Right cardiac atrium (tissue), 5 donors: Measurements from ENCODE around the gene GOLIM4. TPM values are rescaled to one million over a fixed set of nuclear protein-coding genes. Genes with fewer than 3 reads are reported as not detected.

Experiments
- ATAC-seq, 2 donors: fragments of 200-7000 bp; cut with Tn5 transposase; one replicate each; pipeline versions ENCODE4 v1.8.0 to v1.9.1; 2020; ENCODE audit warnings: moderate library complexity in 2 of 2, mild to moderate bottlenecking in 1 of 2
- DNase-seq, 3 donors: peaks; one replicate each; pipeline ENCODE4 v3.0.0-alpha.2; 2020
- H3K27ac ChIP-seq: one replicate; pipeline ENCODE4 v1.5.1; 2013; ENCODE audit warnings: mild to moderate bottlenecking, low read length, control low read depth, moderate library complexity
- H3K27me3 ChIP-seq: one replicate; pipeline ENCODE4 v1.6.1; 2013; ENCODE audit not compliant: control insufficient read depth, insufficient read depth
- H3K4me1 ChIP-seq: one replicate; pipeline ENCODE4 v1.6.1; 2013; ENCODE audit warnings: low read length; ENCODE audit not compliant: control insufficient read depth, insufficient read depth
- H3K4me3 ChIP-seq: one replicate; pipeline ENCODE4 v1.5.1; 2013; ENCODE audit warnings: low read length, control low read depth
- H3K9me3 ChIP-seq: one replicate; pipeline ENCODE4 v1.6.1; 2013; ENCODE audit warnings: low read length; ENCODE audit not compliant: control insufficient read depth
- WGBS: extraction: QIAGEN DNeasy Blood & Tissue Kit; methylation state at CpG from one replicate; pipeline ENCODE4 v1.1.7; 2013; 5-methylcytosine and 5-hydroxymethylcytosine counted together
- intact Hi-C, 4 donors: fragments of 100-400 bp; cut with DNase I; formaldehyde crosslinking; loops; one replicate each; pipeline versions ENCODE4 v1.11.0 to v1.14.0; 2022 to 2023
- polyA plus RNA-seq: library from polyadenylated mRNA; stranded (reverse); fragments of 200-250 nt; gene quantifications from one replicate; pipeline ENCODE4 v1.2.3, GENCODE V29; 2013
- total RNA-seq, 4 donors: library from RNA; stranded (reverse); fragmentation: NEBNext Ultra II Directional; extraction: Animal tissue kit (Norgen Biotek cat#: 25700); gene quantifications; one replicate each; pipeline ENCODE4 v1.2.1, GENCODE V29; 2021
- donor health status: healthy with polysubstance abuse.
- donor health status: DM: no; HTN: yes; CAD: no.
- donor health status: DM: no; HTN: no; CAD: no.
- donor health status: DM: no; HTN: yes; CAD: no; lungs with severe emphysema.
- donor health status: DM: yes; HTN: yes; CAD: no.

GOLIM4 gene
- total and polyA plus RNA-seq, 5 donors = 33.5 to 73.7 (median 65.3) TPM

- peaks cover 1% of the 10 kb centered on the region for H3K4me1 ChIP-seq
- WGBS = 47% methylated on average over 6 of the region's 6 CpGs
- no peaks in the 10 kb centered on the region for H3K27me3 ChIP-seq
- intact Hi-C loops = no loop called here
- H3K9me3 ChIP-seq = no peaks in the 10 kb centered on the region
- DNase-seq = no peak
- H3K27ac ChIP-seq = no peak overlapping the region
- H3K4me3 ChIP-seq = no peak overlapping the region
- peak in 1 of 2 donors; percentile 77 for ATAC-seq
Measured at GRCh38 chr3:168123201-168124176, 27.8 kb upstream of the GOLIM4 start.

GRCh38 chr3:168121184-168122017 lies 25.7 kb upstream of the GOLIM4 start:
- WGBS = 21% methylated on average over 4 of the region's 4 CpGs
- H3K27ac ChIP-seq = peak overlapping the region; percentile 81
- H3K27me3 ChIP-seq = no peaks in the 10 kb centered on the region
- H3K9me3 ChIP-seq = no peaks in the 10 kb centered on the region
- intact Hi-C loops = no loop called here
- H3K4me3 ChIP-seq = no peak overlapping the region
- peak; percentile 78 to 83 for ATAC-seq
- DNase-seq = peak; percentile 44 to 79 (median 65)
- peaks cover 1% of the 10 kb centered on the region for H3K4me1 ChIP-seq

GRCh38 chr3:168117853-168118313 lies 22.2 kb upstream of the GOLIM4 start:
- Histone ChIP-seq H3K9me3 (no peaks in the 10 kb centered on the region), H3K27ac (no peak overlapping the region), H3K4me1 (peaks cover 1% of the 10 kb centered on the region), H3K4me3 (no peak overlapping the region), H3K27me3 (no peaks in the 10 kb centered on the region)
- no peak for DNase-seq
- 43% methylated on average over 2 of the region's 2 CpGs for WGBS
- no peak for ATAC-seq
- intact Hi-C loops = loop anchor here in 1 of 4 donors (10.0 kb wide), 1 partner anchor 63 kb away; no protein-coding TSS in a partner anchor

GRCh38 chr3:168117059-168117458 lies 21.3 kb upstream of the GOLIM4 start:
- intact Hi-C loops = loop anchor here in 1 of 4 donors (10.0 kb wide), 1 partner anchor 62 kb away; no protein-coding TSS in a partner anchor
- DNase-seq = no peak
- Histone ChIP-seq H3K9me3 (no peaks in the 10 kb centered on the region), H3K4me1 (peaks cover 1% of the 10 kb centered on the region), H3K27me3 (no peaks in the 10 kb centered on the region), H3K4me3 (no peak overlapping the region), H3K27ac (no peak overlapping the region)
- 61% methylated on average over 3 of the region's 3 CpGs for WGBS
- ATAC-seq = no peak

GRCh38 chr3:168116279-168116678 lies 20.6 kb upstream of the GOLIM4 start:
- DNase-seq (peak; percentile 73 to 90 (median 80)), ATAC-seq (peak; percentile 94 to 96)
- H3K4me1 ChIP-seq = no peaks in the 10 kb centered on the region
- no peak overlapping the region for H3K4me3 ChIP-seq
- no peak overlapping the region for H3K27ac ChIP-seq
- no peaks in the 10 kb centered on the region for H3K27me3 ChIP-seq
- intact Hi-C loops = loop anchor here in 1 of 4 donors (10.0 kb wide), 1 partner anchor 61 kb away; no protein-coding TSS in a partner anchor
- no peaks in the 10 kb centered on the region for H3K9me3 ChIP-seq
- WGBS = 34% methylated on average over 4 of the region's 4 CpGs

- WGBS = 84% methylated on average over 1 of the region's 1 CpG
- Histone ChIP-seq H3K9me3 (no peaks in the 10 kb centered on the region), H3K4me3 (no peak overlapping the region), H3K4me1 (no peaks in the 10 kb centered on the region), H3K27me3 (no peaks in the 10 kb centered on the region), H3K27ac (no peak overlapping the region)
- no peak for DNase-seq
- ATAC-seq = no peak
- intact Hi-C loops = loop anchor here in 1 of 4 donors (10.0 kb wide), 1 partner anchor 59 kb away; no protein-coding TSS in a partner anchor
Measured at GRCh38 chr3:168113848-168114247, 18.1 kb upstream of the GOLIM4 start.

GRCh38 chr3:168112894-168113293 lies 17.2 kb upstream of the GOLIM4 start:
- H3K27me3 ChIP-seq = no peaks in the 10 kb centered on the region
- H3K4me1 ChIP-seq = no peaks in the 10 kb centered on the region
- no peak for ATAC-seq
- H3K9me3 ChIP-seq = no peaks in the 10 kb centered on the region
- no peak overlapping the region for H3K4me3 ChIP-seq
- H3K27ac ChIP-seq = no peak overlapping the region
- intact Hi-C loops = loop anchor here in 1 of 4 donors (10.0 kb wide), 1 partner anchor 58 kb away; no protein-coding TSS in a partner anchor
- DNase-seq = no peak
- 63% methylated on average over 3 of the region's 3 CpGs for WGBS

- Histone ChIP-seq H3K4me1 (no peaks in the 10 kb centered on the region), H3K27me3 (no peaks in the 10 kb centered on the region), H3K9me3 (no peaks in the 10 kb centered on the region), H3K27ac (no peak overlapping the region), H3K4me3 (no peak overlapping the region)
- intact Hi-C loops = no loop called here
- no peak for DNase-seq
- ATAC-seq = no peak
Measured at GRCh38 chr3:168104361-168104760, 8.6 kb upstream of the GOLIM4 start.

- Histone ChIP-seq H3K27ac (no peak overlapping the region), H3K9me3 (no peaks in the 10 kb centered on the region), H3K4me3 (no peak overlapping the region), H3K27me3 (no peaks in the 10 kb centered on the region), H3K4me1 (no peaks in the 10 kb centered on the region)
- 72% methylated on average over 4 of the region's 4 CpGs for WGBS
- DNase-seq (no peak), ATAC-seq (peak in 1 of 2 donors; percentile 56)
- intact Hi-C loops = no loop called here
Measured at GRCh38 chr3:168102735-168103410, 7.1 kb upstream of the GOLIM4 start.

GRCh38 chr3:168100777-168101492 lies 5.2 kb upstream of the GOLIM4 start:
- Histone ChIP-seq H3K4me3 (no peak overlapping the region), H3K9me3 (no peaks in the 10 kb centered on the region), H3K27me3 (no peaks in the 10 kb centered on the region), H3K27ac (no peak overlapping the region), H3K4me1 (no peaks in the 10 kb centered on the region)
- WGBS = 90% methylated on average over 3 of the region's 3 CpGs
- intact Hi-C loops = no loop called here
- no peak for ATAC-seq
- no peak for DNase-seq
